SKM-1 treated with dmso at 0.1 percent for 144 hours (cell line): ENCODE measurements around the gene ZAP70.

Experiments
- DNase-seq: peaks from one replicate; lab custom pipeline; 2025; ENCODE audit not compliant: unreplicated experiment; lab: John Stamatoyannopoulos, UW

ZAP70 gene

DNA sequence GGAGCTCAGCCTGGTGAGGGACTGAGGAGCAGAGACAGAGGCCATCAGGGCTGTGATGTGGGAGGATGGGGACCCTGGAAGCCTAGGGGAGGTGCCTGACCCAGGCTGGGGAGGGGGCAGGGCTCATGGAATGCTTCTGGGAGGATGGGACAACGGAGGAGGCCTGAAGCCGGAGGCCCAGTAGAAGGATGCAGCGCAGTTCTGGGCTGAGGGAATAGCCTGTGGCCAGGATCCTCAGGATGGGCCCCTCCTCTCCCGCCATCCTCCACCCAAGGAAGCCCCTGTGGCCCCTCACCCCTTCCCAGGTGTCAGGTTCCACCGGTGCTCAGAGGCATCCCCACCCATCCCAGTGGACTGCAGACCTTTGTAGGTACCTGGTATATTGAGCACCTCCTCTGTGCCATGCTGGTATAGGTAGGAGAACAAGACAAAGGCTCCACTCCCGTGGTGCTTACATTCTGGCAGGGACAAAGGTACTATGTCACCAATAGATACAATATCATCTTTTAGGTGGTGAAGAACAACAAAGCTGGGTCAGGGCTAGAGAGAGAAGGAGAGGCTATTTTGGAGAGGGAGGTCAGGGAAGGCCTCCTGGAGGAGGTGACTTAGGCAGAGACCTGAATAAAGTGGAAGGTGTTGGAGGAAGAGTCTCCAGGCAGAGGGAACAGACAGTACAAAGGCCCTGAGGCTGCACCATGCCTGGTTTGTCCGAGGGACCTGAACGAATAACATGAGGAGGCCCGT is 2.7 kb downstream of the ZAP70 start:
- DNase-seq: no peak

DNA sequence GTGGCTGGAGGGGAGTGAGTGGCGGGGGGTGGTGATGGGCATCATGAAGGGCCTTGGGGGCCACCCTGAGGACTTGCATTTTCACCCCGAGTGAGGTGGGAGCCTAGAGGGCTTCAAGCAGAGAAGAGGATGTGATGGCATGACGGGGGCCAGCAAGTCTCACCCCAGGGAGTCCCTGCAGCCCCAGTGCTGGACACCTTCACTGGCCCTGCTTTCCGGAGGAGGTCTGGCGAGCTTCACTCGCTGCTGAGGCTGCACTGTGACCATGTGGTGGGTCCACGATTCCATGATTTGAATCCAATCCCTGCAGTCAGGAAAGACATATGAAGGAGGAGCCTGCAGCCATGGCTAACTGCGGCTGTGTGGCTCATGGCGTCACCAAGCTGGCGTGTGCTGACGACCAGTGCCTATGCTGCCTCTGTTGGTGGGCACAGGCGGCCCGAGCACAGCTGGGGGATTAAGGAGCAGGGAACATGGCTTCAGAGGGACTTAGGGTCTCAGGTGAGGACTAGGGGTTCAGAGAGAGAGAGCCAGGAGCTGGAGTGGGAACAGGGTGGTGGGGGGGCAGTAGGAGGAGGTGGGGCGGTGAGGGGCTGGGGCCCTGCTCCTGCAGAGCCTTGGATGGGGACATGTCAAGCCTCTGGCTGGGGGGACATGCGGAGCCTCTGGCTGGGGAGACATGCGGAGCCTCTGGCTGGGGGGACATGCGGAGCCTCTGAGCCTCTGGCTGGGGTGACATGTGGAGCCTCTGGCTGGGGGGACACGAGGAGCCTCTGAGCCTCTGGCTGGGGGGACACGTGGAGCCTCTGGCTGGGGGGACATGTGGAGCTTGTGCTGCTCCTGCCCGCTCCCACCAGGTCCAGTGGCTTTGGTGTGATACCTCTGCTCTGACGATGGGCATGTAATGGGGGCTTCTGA is 3.6 kb downstream of the ZAP70 start:
- no peak for DNase-seq

GRCh38 chr2:97717613-97717995 is 4.2 kb downstream of the ZAP70 start:
- DNase-seq: no peak

DNA sequence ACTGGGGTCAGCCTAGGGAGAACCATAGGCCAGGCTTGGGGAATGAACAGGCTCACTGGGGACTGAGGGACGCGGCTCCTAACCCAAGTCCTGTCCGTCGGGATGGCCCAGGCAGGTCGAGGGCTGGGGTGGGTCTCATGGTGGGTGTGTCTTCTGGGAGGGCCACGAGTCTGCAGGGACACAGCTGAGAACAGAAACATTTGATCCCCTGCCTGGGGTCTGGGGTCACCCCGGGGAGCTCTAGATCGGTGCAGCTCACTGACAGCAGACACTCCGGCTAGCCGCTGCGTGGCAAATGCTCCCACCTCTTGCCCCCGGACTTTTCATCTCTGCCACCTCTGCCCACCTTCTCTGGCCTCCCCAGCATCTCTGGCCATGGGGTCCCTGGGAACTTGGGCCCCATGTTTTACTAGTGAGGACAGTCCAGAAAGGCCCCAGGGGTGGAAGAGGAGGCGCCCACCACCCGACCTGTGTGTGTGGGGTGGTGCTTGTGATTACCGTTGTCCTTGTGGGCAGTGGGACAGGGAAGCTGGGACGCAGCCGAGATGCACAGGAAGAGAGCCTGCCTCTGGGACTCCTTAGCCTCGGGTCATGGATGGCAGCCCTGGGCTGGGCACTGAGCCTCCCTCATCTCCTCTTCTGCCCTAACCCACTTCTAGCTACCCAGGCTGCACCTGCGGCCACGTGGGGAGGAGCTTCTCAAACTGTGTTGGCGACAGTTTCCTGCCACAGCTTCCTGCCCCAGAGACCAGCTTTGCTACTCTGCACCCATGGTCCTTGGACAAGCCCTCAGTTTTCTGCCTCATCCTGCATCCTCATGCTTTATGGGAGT is 4.9 kb downstream of the ZAP70 start:
- DNase-seq: no peak

- no peak for DNase-seq
Measured at GRCh38 chr2:97718942-97719341, 5.6 kb downstream of the ZAP70 start.

- no peak for DNase-seq
Measured at GRCh38 chr2:97719362-97720155, 6.2 kb downstream of the ZAP70 start.

GRCh38 chr2:97720746-97721145 is 7.4 kb downstream of the ZAP70 start:
- DNase-seq: no peak

- DNase-seq: no peak
Measured at GRCh38 chr2:97722227-97722626, 8.9 kb downstream of the ZAP70 start.

DNA sequence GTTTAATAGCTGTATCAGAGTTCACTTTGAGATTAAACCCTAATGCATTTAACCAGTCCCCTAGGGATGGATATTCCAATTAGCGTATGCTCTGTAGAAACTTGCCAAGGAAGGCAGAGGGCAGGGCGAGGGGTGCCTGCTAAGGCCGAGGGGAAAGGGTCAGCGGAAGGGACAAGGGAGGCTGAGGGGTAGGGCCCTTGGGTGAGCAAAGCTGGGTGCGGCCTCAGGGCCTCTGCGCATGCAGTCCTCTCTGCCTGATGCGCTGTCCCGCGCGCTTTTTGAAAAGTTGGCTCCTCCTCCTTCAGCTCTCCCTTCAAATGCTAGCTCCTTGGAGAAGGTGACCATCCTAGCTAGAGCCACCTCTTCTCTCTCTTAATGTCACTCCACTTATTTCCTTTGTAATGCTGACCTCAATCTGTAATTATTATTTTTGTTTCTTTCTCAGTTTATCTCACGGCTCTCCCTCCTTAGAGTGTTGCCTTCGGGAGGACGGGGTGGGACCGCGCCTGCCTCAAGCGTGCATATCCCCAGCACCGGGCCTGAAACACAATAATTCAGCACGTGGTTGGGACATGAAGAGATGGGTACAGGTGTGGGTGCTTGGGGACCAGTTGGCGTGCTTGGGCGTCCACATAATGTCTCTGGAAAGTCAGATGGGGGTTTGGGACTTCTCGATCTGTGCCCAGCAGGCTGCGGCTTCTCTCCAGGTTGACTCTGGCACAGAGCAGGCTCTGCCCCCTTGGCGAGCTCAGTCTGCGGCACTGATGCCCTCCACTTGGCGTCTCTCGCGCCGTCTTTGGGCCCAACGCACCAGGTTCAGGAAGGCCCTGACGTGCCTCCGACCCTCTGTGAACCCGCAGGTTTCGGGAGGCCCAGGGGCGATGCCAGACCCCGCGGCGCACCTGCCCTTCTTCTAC is 10.0 kb downstream of the ZAP70 start:
- DNase-seq: no peak

- no peak for DNase-seq
Measured at GRCh38 chr2:97724073-97724410, 10.7 kb downstream of the ZAP70 start.

DNA sequence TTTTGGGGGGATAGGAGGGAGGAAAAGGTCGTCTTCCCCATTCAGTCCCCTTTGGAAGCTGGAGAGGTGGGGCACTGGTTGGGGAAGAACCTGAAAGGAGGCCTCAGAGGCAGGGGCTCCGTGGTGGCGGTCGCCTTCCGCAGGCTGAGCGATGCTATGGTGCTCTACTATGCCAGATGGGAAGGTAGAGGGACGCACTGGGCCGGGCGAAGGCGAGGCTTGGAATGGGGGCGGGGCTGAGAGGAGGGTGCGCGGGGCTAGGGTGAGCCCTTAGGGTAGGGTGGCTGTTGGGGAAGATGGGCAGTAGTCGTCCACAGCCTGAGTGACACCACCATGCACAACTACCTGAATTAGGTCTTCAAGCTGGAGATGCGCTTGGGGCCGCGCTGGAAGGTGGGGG is 11.1 kb downstream of the ZAP70 start:
- no peak for DNase-seq

- DNase-seq: no peak
Measured at GRCh38 chr2:97724946-97725688, 11.7 kb downstream of the ZAP70 start.

GRCh38 chr2:97726261-97727064 is 13.1 kb downstream of the ZAP70 start:
- no peak for DNase-seq

DNA sequence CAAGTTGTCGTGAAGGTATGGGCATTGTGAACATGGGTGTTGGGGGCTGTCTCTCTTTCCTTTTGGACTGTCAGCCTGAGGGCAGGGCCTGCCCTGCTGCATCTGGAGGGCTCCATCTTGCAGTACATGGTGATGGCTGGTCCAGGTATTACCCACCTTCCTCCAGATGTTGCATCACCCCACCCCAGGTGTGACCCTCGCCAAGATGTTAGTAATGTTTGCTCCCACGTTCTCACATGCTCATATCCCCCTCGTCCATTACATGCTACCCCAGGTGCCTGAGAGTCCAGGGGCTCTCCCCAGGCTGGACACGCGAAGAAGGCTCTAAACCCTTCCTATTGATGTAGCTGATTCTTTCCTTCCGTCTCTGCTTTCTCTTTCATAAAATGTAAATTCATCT is 13.9 kb downstream of the ZAP70 start:
- DNase-seq: no peak

DNA sequence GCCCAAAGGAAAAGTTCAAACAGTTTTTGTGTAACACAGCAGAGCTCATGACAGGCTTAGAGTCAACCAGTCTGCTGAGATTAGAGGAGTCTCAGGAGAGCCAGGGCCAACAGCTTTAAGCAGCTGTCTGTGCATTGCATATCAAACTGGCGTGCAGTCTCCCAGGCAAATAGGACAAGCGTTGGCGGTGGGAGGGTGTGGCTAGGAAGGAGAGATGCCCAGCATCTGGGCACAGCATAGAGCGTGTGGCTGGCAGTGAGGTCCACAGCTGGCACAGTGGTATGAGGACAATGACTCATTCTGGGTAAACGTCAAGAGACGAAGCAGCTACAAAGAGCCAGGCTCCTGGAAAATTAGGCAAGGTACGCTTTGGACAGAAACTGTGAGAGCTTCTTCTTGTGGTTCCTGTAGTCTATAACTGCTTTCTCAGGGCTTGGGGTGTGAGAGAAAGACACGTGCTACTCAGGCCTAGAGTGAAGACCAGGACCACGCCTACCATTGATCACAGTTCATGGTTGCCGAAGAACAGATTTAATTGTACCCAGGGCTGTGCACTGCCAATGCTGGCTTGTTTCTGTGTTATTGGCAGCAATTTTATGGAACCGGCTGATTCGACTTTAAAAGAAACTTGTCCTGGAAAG is 14.8 kb downstream of the ZAP70 start:
- DNase-seq: no peak

DNA sequence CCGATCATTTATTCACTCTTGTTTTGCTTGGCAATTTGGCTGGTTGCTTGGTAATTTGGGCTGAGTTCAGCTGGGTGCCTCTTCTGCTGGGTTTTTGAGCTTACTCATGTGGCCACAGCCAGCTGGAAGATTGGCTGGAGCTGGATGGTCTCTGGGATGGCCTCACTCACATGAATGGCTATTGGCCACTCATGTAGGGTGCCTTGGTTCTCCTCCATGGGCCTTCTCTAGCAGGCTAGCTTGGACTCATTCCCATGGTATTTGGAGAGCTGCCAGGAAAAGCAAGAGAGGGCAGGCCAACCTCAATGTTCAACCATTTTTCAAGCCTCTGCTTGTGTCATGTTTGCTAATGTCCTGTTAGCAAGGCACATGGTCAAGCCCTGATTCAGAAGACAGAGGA is 16.9 kb downstream of the ZAP70 start:
- no peak for DNase-seq

- DNase-seq: no peak
Measured at GRCh38 chr2:97731274-97732020, 18.1 kb downstream of the ZAP70 start.
